Non-pigmented ciliary epithelial cell (primary cell): ENCODE results near the gene ZCCHC24.
"Not testable (repeated sequence)": the region's sequence is repeated elsewhere in the genome, so short reads cannot be mapped to it uniquely, and the experiment has no call there.

Experiments used
- DNase-seq: peaks from one replicate; pipeline ENCODE4 v3.0.0-alpha.2; 2010; ENCODE audit warnings: low read depth

Gene ZCCHC24

GRCh38 chr10:79346012-79346340 lies 99.4 kb downstream of the ZCCHC24 start:
- no peak for DNase-seq

- no peak for DNase-seq
Observed at GRCh38 chr10:79345241-79346011, 100.0 kb downstream of the ZCCHC24 start.

GRCh38 chr10:79344502-79345195 lies 100.8 kb downstream of the ZCCHC24 start:
- no peak for DNase-seq

- no peak for DNase-seq
Observed at GRCh38 chr10:79342811-79343561, 102.4 kb downstream of the ZCCHC24 start.

GRCh38 chr10:79342295-79342761 lies 103.1 kb downstream of the ZCCHC24 start:
- DNase-seq = no peak

- DNase-seq = no peak
Observed at GRCh38 chr10:79340646-79341244, 104.7 kb downstream of the ZCCHC24 start.

GRCh38 chr10:79339266-79339665 lies 106.2 kb downstream of the ZCCHC24 start:
- no peak for DNase-seq

- DNase-seq = not testable (repeated sequence)
Observed at GRCh38 chr10:79337783-79338469, 107.5 kb downstream of the ZCCHC24 start.

- no peak for DNase-seq
Observed at GRCh38 chr10:79336739-79337138, 108.7 kb downstream of the ZCCHC24 start.

GRCh38 chr10:79336276-79336675 lies 109.1 kb downstream of the ZCCHC24 start:
- no peak for DNase-seq

GRCh38 chr10:79335470-79336235 lies 109.8 kb downstream of the ZCCHC24 start:
- no peak for DNase-seq

GRCh38 chr10:79335094-79335469 lies 110.3 kb downstream of the ZCCHC24 start:
- DNase-seq = no peak

GRCh38 chr10:79334573-79334972 lies 110.9 kb downstream of the ZCCHC24 start:
- DNase-seq = no peak

GRCh38 chr10:79333513-79333912 lies 111.9 kb downstream of the ZCCHC24 start:
- DNase-seq = no peak

- DNase-seq = not testable (repeated sequence)
Observed at GRCh38 chr10:79332610-79333315, 112.7 kb downstream of the ZCCHC24 start.
